Naive B cell (primary cell): ENCODE data around the gene OR13C4. TPM values are rescaled to one million over a fixed set of nuclear protein-coding genes. Genes with fewer than 3 reads are reported as not detected.
"Not testable (repeated sequence)": the region's sequence is repeated elsewhere in the genome, so short reads cannot be mapped to it uniquely, and the experiment has no call there.

Experiments
- ATAC-seq, 2 donors: fragments of 150-1000 bp; cut with Tn5 transposase; 2 replicates each; pipeline ENCODE4 v1.10.0; 2021; ENCODE audit warnings: low read depth in 2 of 2, mild to moderate bottlenecking in 2 of 2, moderate library complexity in 2 of 2
- DNase-seq: peaks from one replicate; pipeline ENCODE4 v3.0.0; 2022
- H3K27ac Mint-ChIP-seq, 6 donors: one replicate each; pipeline ENCODE4 v1.8.0; 2020 to 2022; ENCODE audit warnings: mild to moderate bottlenecking in 6 of 6, mixed read lengths in 6 of 6, moderate library complexity in 5 of 6, inconsistent platforms in 2 of 6
- H3K27me3 Mint-ChIP-seq, 3 donors: one replicate each; pipeline ENCODE4 v1.8.0; 2021 to 2022; ENCODE audit warnings: mixed read lengths in 3 of 3, mild to moderate bottlenecking in 1 of 3
- H3K36me3 Mint-ChIP-seq, 2 donors: one replicate each; pipeline ENCODE4 v1.8.0; 2020 to 2022; ENCODE audit warnings: mixed read lengths in 2 of 2, inconsistent platforms in 1 of 2, mild to moderate bottlenecking in 1 of 2
- H3K4me1 Mint-ChIP-seq, 3 donors: one replicate each; pipeline ENCODE4 v1.8.0; 2020 to 2022; ENCODE audit warnings: mixed read lengths in 3 of 3, inconsistent platforms in 1 of 3, mild to moderate bottlenecking in 1 of 3, moderate library complexity in 1 of 3
- H3K4me3 Mint-ChIP-seq, 8 donors: one replicate each; pipeline ENCODE4 v1.8.0; 2020 to 2022; ENCODE audit warnings: mild to moderate bottlenecking in 8 of 8, mixed read lengths in 8 of 8, moderate library complexity in 8 of 8, inconsistent platforms in 2 of 8
- H3K9me3 Mint-ChIP-seq, 7 donors: one replicate each; pipeline ENCODE4 v1.8.0; 2020 to 2022; ENCODE audit warnings: mixed read lengths in 7 of 7, mild to moderate bottlenecking in 5 of 7, inconsistent platforms in 2 of 7, moderate library complexity in 1 of 7
- polyA plus RNA-seq, 6 donors: library from polyadenylated mRNA; unstranded; fragments of 300-500 nt; fragmentation: Illumina TruSeq; gene quantifications; one replicate each; pipeline ENCODE4 v1.2.3, GENCODE V29; 2021; ENCODE audit warnings: low read depth in 6 of 6

OR13C4 gene
- not detected for polyA plus RNA-seq

DNA sequence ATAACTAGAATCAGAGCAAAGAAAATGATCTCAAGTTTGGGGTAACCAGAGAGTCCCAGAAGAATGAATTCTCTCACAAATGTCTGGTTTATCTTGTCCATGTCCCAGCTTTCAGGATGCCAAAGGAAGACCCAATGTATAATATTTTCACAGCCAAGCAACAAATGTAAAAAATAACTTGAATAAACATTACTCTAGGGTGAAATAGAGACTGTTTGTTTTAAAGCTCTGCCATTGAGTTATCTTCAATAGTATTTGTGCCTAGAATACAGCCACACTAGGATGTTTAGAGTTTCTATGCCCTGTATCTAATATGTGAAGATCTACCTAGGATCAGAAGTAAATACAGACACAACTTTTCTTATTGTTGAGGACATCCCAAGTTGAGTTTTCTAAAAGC lies at the start of gene OR13C4:
Gene OR13C4 (minus strand): TSS at position 101 of the 400 bp plus-strand sequence. CDS start 0 bp downstream, at position 101.
- no peak for DNase-seq
- Mint-ChIP-seq H3K4me3 (no peak within 1 kb of the TSS), H3K4me1 (no peaks in the 10 kb centered on the region), H3K36me3 (no peaks in the 10 kb centered on the region), H3K9me3 (peaks cover 0 to 10% (median 8%) of the 10 kb centered on the region in 7 donors), H3K27ac (no peak within 1 kb of the TSS), H3K27me3 (no peaks in the 10 kb centered on the region)
- no peak for ATAC-seq

DNA sequence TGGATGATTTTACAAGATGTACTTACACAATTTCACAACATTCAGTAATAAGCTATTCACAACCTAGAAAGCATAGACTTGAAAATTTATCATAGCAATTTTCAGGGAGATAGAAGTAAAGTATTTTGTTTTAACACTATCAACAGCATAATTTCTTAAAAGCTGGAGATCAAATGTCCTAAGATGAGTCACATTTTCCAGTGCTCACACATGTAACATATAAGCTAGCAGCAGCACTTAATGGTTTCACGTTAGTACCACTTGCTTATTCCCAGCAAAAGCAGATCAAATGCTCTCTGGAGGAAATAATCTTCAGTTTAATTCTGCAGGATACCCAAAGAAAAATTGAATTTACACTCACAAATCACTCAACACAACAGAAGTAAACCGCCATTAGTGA lies 48.4 kb upstream of the OR13C4 start:
- no peaks in the 10 kb centered on the region for H3K27me3 Mint-ChIP-seq
- no peak overlapping the region for H3K4me3 Mint-ChIP-seq
- no peak for DNase-seq
- no peak overlapping the region for H3K27ac Mint-ChIP-seq
- H3K36me3 Mint-ChIP-seq: peaks cover 5 to 6% of the 10 kb centered on the region in 2 donors
- ATAC-seq: no peak
- H3K9me3 Mint-ChIP-seq: peaks cover 3 to 28% (median 14%) of the 10 kb centered on the region in 7 donors
- no peaks in the 10 kb centered on the region for H3K4me1 Mint-ChIP-seq

- no peaks in the 10 kb centered on the region for H3K4me1 Mint-ChIP-seq
- no peak overlapping the region for H3K27ac Mint-ChIP-seq
- H3K9me3 Mint-ChIP-seq: peaks cover 3 to 31% (median 14%) of the 10 kb centered on the region in 7 donors
- no peak for DNase-seq
- H3K27me3 Mint-ChIP-seq: no peaks in the 10 kb centered on the region
- H3K4me3 Mint-ChIP-seq: no peak overlapping the region
- peaks cover 5 to 6% of the 10 kb centered on the region in 2 donors for H3K36me3 Mint-ChIP-seq
- no peak for ATAC-seq
These were observed 45.6 kb upstream of the OR13C4 start for GRCh38 chr9:104572612-104573011.

DNA sequence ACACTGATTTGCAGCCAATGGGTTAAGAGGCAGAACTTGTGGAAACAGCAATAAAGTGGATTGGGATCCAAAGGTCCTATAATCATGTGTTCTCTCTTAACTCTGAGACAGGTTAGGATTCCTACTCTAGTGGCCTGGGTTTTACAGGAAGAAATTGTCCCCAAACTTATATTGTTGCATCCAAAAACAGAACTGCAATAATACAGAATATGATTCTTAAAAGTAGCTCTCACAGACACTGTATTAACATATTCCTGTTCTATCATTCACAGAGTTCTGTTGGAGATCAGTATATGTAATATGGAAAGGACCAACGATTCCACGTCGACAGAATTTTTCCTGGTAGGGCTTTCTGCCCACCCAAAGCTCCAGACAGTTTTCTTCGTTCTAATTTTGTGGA lies 41.9 kb upstream of the OR13C4 start, which contains the start of gene OR13C8:
Gene OR13C8 (plus strand): TSS at position 301 of the 400 bp plus-strand sequence. CDS start 0 bp downstream, at position 301.
- H3K27ac Mint-ChIP-seq: no peak within 1 kb of the TSS
- ATAC-seq (no peak), DNase-seq (no peak)
- H3K4me3 Mint-ChIP-seq: no peak within 1 kb of the TSS
- peaks cover 5 to 6% of the 10 kb centered on the region in 2 donors for H3K36me3 Mint-ChIP-seq
- H3K4me1 Mint-ChIP-seq: no peaks in the 10 kb centered on the region
- peaks cover 0 to 27% (median 11%) of the 10 kb centered on the region in 7 donors for H3K9me3 Mint-ChIP-seq
- no peaks in the 10 kb centered on the region for H3K27me3 Mint-ChIP-seq

GRCh38 chr9:104564358-104564757 lies 37.3 kb upstream of the OR13C4 start:
- H3K27ac Mint-ChIP-seq: no peak overlapping the region
- H3K4me3 Mint-ChIP-seq: no peak overlapping the region
- H3K9me3 Mint-ChIP-seq: peaks cover 0 to 8% (median under 1%) of the 10 kb centered on the region in 7 donors
- DNase-seq: no peak
- no peak for ATAC-seq
- H3K4me1 Mint-ChIP-seq: no peaks in the 10 kb centered on the region
- H3K27me3 Mint-ChIP-seq: no peaks in the 10 kb centered on the region
- no peaks in the 10 kb centered on the region for H3K36me3 Mint-ChIP-seq

- Mint-ChIP-seq H3K36me3 (no peaks in the 10 kb centered on the region), H3K4me1 (no peaks in the 10 kb centered on the region), H3K27ac (no peak overlapping the region), H3K4me3 (no peak overlapping the region), H3K9me3 (peaks cover 5 to 27% (median 11%) of the 10 kb centered on the region in 7 donors), H3K27me3 (peaks cover 0 to 7% (median 0%) of the 10 kb centered on the region in 3 donors)
- ATAC-seq (no peak), DNase-seq (no peak)
These were observed 30.0 kb upstream of the OR13C4 start for GRCh38 chr9:104556830-104557634.

DNA sequence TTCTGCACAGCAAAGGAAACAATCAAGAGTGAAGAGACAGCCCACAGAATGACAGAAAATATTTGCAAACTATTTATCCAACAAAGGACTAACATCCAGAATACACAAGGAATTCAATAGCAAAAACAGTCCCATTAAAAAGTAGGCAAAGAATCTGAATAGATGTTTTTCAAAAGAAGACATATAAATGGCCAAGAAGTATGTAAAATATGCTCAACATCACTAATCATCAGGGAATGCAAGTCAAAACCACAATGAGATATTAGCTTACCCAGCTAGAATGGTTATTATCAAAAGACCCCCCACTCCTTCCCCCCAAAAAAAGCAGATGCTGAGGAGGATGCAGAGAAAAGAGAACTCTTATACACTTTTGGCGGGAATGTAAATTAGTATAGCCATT lies 28.5 kb upstream of the OR13C4 start:
- ATAC-seq: no peak
- H3K27ac Mint-ChIP-seq: no peak overlapping the region
- H3K4me3 Mint-ChIP-seq: no peak overlapping the region
- peaks cover 0 to 7% (median 0%) of the 10 kb centered on the region in 3 donors for H3K27me3 Mint-ChIP-seq
- H3K36me3 Mint-ChIP-seq: no peaks in the 10 kb centered on the region
- no peaks in the 10 kb centered on the region for H3K4me1 Mint-ChIP-seq
- no peak for DNase-seq
- H3K9me3 Mint-ChIP-seq: peaks cover 5 to 27% (median 11%) of the 10 kb centered on the region in 7 donors

- no peak overlapping the region for H3K4me3 Mint-ChIP-seq
- H3K9me3 Mint-ChIP-seq: peaks cover 5 to 15% (median 6%) of the 10 kb centered on the region in 7 donors
- H3K36me3 Mint-ChIP-seq: no peaks in the 10 kb centered on the region
- no peaks in the 10 kb centered on the region for H3K4me1 Mint-ChIP-seq
- peaks cover 0 to 5% (median 0%) of the 10 kb centered on the region in 3 donors for H3K27me3 Mint-ChIP-seq
- ATAC-seq (no peak), DNase-seq (no peak)
- no peak overlapping the region for H3K27ac Mint-ChIP-seq
These were observed 26.3 kb upstream of the OR13C4 start for GRCh38 chr9:104553261-104553660.

GRCh38 chr9:104544644-104545043 lies 17.6 kb upstream of the OR13C4 start:
- no peaks in the 10 kb centered on the region for H3K9me3 Mint-ChIP-seq
- H3K27me3 Mint-ChIP-seq: no peaks in the 10 kb centered on the region
- no peak for DNase-seq
- no peak overlapping the region for H3K27ac Mint-ChIP-seq
- no peak overlapping the region for H3K4me3 Mint-ChIP-seq
- H3K4me1 Mint-ChIP-seq: no peaks in the 10 kb centered on the region
- no peaks in the 10 kb centered on the region for H3K36me3 Mint-ChIP-seq
- no peak for ATAC-seq

GRCh38 chr9:104539275-104539674 lies 12.3 kb upstream of the OR13C4 start:
- Mint-ChIP-seq H3K27me3 (peaks cover 0 to 7% (median 5%) of the 10 kb centered on the region in 3 donors), H3K36me3 (no peaks in the 10 kb centered on the region), H3K4me3 (no peak overlapping the region), H3K27ac (no peak overlapping the region), H3K9me3 (no peaks in the 10 kb centered on the region), H3K4me1 (no peaks in the 10 kb centered on the region)
- DNase-seq (no peak), ATAC-seq (no peak)

GRCh38 chr9:104536756-104537155 lies 9.7 kb upstream of the OR13C4 start, which contains the start of gene OR13C3:
OR13C3 (minus strand) TSS chr9:104536856; CDS start chr9:104536723, 133 bp downstream.
- Mint-ChIP-seq H3K36me3 (no peaks in the 10 kb centered on the region), H3K4me3 (no peak within 1 kb of the TSS), H3K9me3 (no peaks in the 10 kb centered on the region), H3K27me3 (peaks cover 0 to 7% (median 5%) of the 10 kb centered on the region in 3 donors), H3K27ac (peak within 1 kb of the TSS in 1 of 6 donors; percentile 36), H3K4me1 (no peaks in the 10 kb centered on the region)
- DNase-seq: no peak
- no peak for ATAC-seq

DNA sequence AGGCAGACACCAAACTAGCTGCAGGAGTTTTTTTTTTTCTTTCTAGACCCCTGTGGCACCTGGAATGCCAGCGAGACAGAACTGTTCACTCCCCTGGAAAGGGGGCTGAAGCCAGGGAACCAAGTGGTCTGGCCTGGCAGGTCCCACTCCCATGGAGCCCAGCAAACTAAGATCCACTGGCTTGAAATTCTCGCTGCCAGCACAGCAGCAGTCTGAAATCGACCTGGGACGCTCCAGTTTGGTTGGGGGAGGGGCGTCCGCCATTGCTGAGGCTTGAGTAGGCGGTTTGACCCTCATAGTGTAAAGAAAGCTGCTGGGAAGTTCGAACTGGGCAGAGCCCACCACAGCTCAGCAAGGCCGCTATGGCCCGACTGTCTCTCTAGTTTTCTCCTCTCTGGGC lies 6.8 kb downstream of the OR13C4 start:
- H3K4me3 Mint-ChIP-seq, H3K4me1 Mint-ChIP-seq, ATAC-seq, H3K9me3 Mint-ChIP-seq, H3K27me3 Mint-ChIP-seq, H3K27ac Mint-ChIP-seq, DNase-seq, H3K36me3 Mint-ChIP-seq: not testable (repeated sequence)

GRCh38 chr9:104514901-104515300 lies 12.1 kb downstream of the OR13C4 start:
- Mint-ChIP-seq H3K27me3 (peaks cover 0 to 8% (median 4%) of the 10 kb centered on the region in 3 donors), H3K4me3 (no peak overlapping the region), H3K4me1 (no peaks in the 10 kb centered on the region), H3K9me3 (peaks cover 0 to 4% (median 0%) of the 10 kb centered on the region in 7 donors), H3K36me3 (no peaks in the 10 kb centered on the region), H3K27ac (no peak overlapping the region)
- no peak for DNase-seq
- ATAC-seq: no peak

DNA sequence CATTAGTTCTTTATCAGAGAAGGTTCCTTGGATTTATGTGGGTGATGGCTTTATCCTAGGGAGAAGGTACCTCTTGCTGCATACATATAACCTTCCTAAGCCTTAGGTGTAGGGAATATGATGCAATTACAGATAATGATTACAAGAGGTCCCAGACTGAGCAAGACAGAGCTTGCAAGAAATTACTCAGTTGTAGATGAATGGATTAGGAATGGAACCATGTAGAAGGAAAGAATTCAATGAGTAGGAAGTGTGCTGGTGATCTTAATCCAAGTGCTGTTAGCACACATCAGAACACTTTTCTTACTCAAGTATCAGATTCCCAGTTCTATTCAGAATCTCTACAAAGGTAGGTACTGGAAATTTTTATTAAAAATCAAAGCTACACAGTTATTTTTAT lies 20.4 kb downstream of the OR13C4 start:
- ATAC-seq (no peak), DNase-seq (no peak)
- H3K9me3 Mint-ChIP-seq: peaks cover 0 to 7% (median 3%) of the 10 kb centered on the region in 7 donors
- H3K4me1 Mint-ChIP-seq: no peaks in the 10 kb centered on the region
- no peak overlapping the region for H3K27ac Mint-ChIP-seq
- H3K36me3 Mint-ChIP-seq: no peaks in the 10 kb centered on the region
- H3K27me3 Mint-ChIP-seq: peaks cover 0 to 8% (median 0%) of the 10 kb centered on the region in 3 donors
- no peak overlapping the region for H3K4me3 Mint-ChIP-seq
